ENCODE results near the gene USP12.
"Not testable (repeated sequence)": the region's sequence is repeated elsewhere in the genome, so short reads cannot be mapped to it uniquely, and the experiment has no call there.

The USP12 gene

GRCh38 chr13:27193496-27193895 lies 21.9 kb upstream of the USP12 start:
- Histone ChIP-seq H3K27me3 (ENCODE audit: insufficient read depth, poor library complexity, severe bottlenecking) (no peaks in the 10 kb centered on the region), H3K9me3 (ENCODE audit: severe bottlenecking) (no peaks in the 10 kb centered on the region), H3K36me3 (ENCODE audit: low read depth) (no peaks in the 10 kb centered on the region), H3K4me1 (ENCODE audit: insufficient read depth, poor library complexity, severe bottlenecking) (peaks cover 11% of the 10 kb centered on the region), H3K4me3 (ENCODE audit: severe bottlenecking) (no peak overlapping the region), H3K27ac (ENCODE audit: poor library complexity, severe bottlenecking) (no peak overlapping the region)
- DNase-seq (ENCODE audit: low spot score) (no peak), ATAC-seq (ENCODE audit: low read depth) (no peak)
- TF ChIP-seq CTCF (IDR thresholded peaks at IDR 0.05; ENCODE audit: poor library complexity, severe bottlenecking): no peak

GRCh38 chr13:27192973-27193372 lies 21.4 kb upstream of the USP12 start:
- Histone ChIP-seq H3K36me3 (ENCODE audit: low read depth) (no peaks in the 10 kb centered on the region), H3K27me3 (ENCODE audit: insufficient read depth, poor library complexity, severe bottlenecking) (no peaks in the 10 kb centered on the region), H3K4me3 (ENCODE audit: severe bottlenecking) (no peak overlapping the region), H3K4me1 (ENCODE audit: insufficient read depth, poor library complexity, severe bottlenecking) (peaks cover 11% of the 10 kb centered on the region), H3K9me3 (ENCODE audit: severe bottlenecking) (no peaks in the 10 kb centered on the region), H3K27ac (ENCODE audit: poor library complexity, severe bottlenecking) (no peak overlapping the region)
- no peak for ATAC-seq (ENCODE audit: low read depth)
- no peak for DNase-seq (ENCODE audit: low spot score)
- no peak for TF ChIP-seq CTCF (IDR thresholded peaks at IDR 0.05; ENCODE audit: poor library complexity, severe bottlenecking)

- not testable (repeated sequence) for ATAC-seq (ENCODE audit: low read depth); H3K36me3 ChIP-seq (ENCODE audit: low read depth); H3K27me3 ChIP-seq (ENCODE audit: insufficient read depth, poor library complexity, severe bottlenecking); H3K4me3 ChIP-seq (ENCODE audit: severe bottlenecking); H3K27ac ChIP-seq (ENCODE audit: poor library complexity, severe bottlenecking); H3K9me3 ChIP-seq (ENCODE audit: severe bottlenecking); DNase-seq (ENCODE audit: low spot score)
- peaks cover 11% of the 10 kb centered on the region for H3K4me1 ChIP-seq (ENCODE audit: insufficient read depth, poor library complexity, severe bottlenecking)
These were observed 20.8 kb upstream of the USP12 start for GRCh38 chr13:27192367-27192766.

- H3K27ac ChIP-seq (ENCODE audit: poor library complexity, severe bottlenecking): no peak overlapping the region
- H3K4me1 ChIP-seq (ENCODE audit: insufficient read depth, poor library complexity, severe bottlenecking): peaks cover 2% of the 10 kb centered on the region
- no peaks in the 10 kb centered on the region for H3K27me3 ChIP-seq (ENCODE audit: insufficient read depth, poor library complexity, severe bottlenecking)
- H3K4me3 ChIP-seq (ENCODE audit: severe bottlenecking): no peak overlapping the region
- TF ChIP-seq CTCF (IDR thresholded peaks at IDR 0.05; ENCODE audit: poor library complexity, severe bottlenecking): no peak
- no peaks in the 10 kb centered on the region for H3K36me3 ChIP-seq (ENCODE audit: low read depth)
- no peaks in the 10 kb centered on the region for H3K9me3 ChIP-seq (ENCODE audit: severe bottlenecking)
- ATAC-seq (ENCODE audit: low read depth) (no peak), DNase-seq (ENCODE audit: low spot score) (no peak)
These were observed 17.6 kb upstream of the USP12 start for GRCh38 chr13:27189192-27189591.

- H3K36me3 ChIP-seq (ENCODE audit: low read depth): no peaks in the 10 kb centered on the region
- no peaks in the 10 kb centered on the region for H3K9me3 ChIP-seq (ENCODE audit: severe bottlenecking)
- no peak for TF ChIP-seq CTCF (IDR thresholded peaks at IDR 0.05; ENCODE audit: poor library complexity, severe bottlenecking)
- no peak for DNase-seq (ENCODE audit: low spot score)
- H3K4me3 ChIP-seq (ENCODE audit: severe bottlenecking): no peak overlapping the region
- ATAC-seq (ENCODE audit: low read depth): no peak
- H3K27me3 ChIP-seq (ENCODE audit: insufficient read depth, poor library complexity, severe bottlenecking): no peaks in the 10 kb centered on the region
- peaks cover 2% of the 10 kb centered on the region for H3K4me1 ChIP-seq (ENCODE audit: insufficient read depth, poor library complexity, severe bottlenecking)
- no peak overlapping the region for H3K27ac ChIP-seq (ENCODE audit: poor library complexity, severe bottlenecking)
These were observed 16.6 kb upstream of the USP12 start for GRCh38 chr13:27188239-27188638.

Data from RWPE2 (cell line).